Natural killer cell (primary cell): ENCODE data around the gene TDRD9. TPM values are rescaled to one million over a fixed set of nuclear protein-coding genes. Genes with fewer than 3 reads are reported as not detected.

Experiments used
- ATAC-seq, 3 donors: fragments of 150-1000 bp in 2 of 3; fragments of 200-7000 bp in 1 of 3; cut with Tn5 transposase; 1 replicate in 1 of 3; 2 replicates in 2 of 3; pipeline ENCODE4 v1.10.0; 2021; ENCODE audit warnings: mild to moderate bottlenecking in 2 of 3, moderate library complexity in 2 of 3
- DNase-seq, 2 donors: peaks; one replicate each; pipeline versions ENCODE4 v3.0.0 to v3.0.0-alpha.2; 2013 to 2021; ENCODE audit warnings: mixed read lengths in 1 of 2
- H3K27ac ChIP-seq: one replicate; pipeline ENCODE4 v1.5.1; 2013; ENCODE audit warnings: mild to moderate bottlenecking, low read length
- H3K27me3 ChIP-seq: one replicate; pipeline ENCODE4 v1.6.1; 2013; ENCODE audit warnings: low read length; ENCODE audit not compliant: control insufficient read depth, insufficient read depth
- H3K36me3 ChIP-seq: one replicate; pipeline ENCODE4 v1.6.1; 2013; ENCODE audit warnings: low read length; ENCODE audit not compliant: control insufficient read depth, insufficient read depth
- H3K4me1 ChIP-seq: one replicate; pipeline ENCODE4 v1.6.1; 2013; ENCODE audit warnings: low read length; ENCODE audit not compliant: control insufficient read depth, insufficient read depth
- H3K4me3 ChIP-seq: one replicate; pipeline ENCODE4 v1.5.1; 2013; ENCODE audit warnings: low read length
- H3K9me3 ChIP-seq: one replicate; pipeline ENCODE4 v1.6.1; 2013; ENCODE audit warnings: low read length; ENCODE audit not compliant: control insufficient read depth, insufficient read depth
- H3K27ac Mint-ChIP-seq, 2 donors: one replicate each; pipeline ENCODE4 v1.8.0; 2022; ENCODE audit warnings: mild to moderate bottlenecking in 2 of 2, mixed read lengths in 2 of 2, moderate library complexity in 1 of 2
- H3K27me3 Mint-ChIP-seq, 2 donors: one replicate each; pipeline ENCODE4 v1.8.0; 2022; ENCODE audit warnings: low read depth in 2 of 2, mixed read lengths in 2 of 2
- H3K36me3 Mint-ChIP-seq: one replicate; pipeline ENCODE4 v1.8.0; 2022; ENCODE audit warnings: mixed read lengths
- H3K4me1 Mint-ChIP-seq, 2 donors: one replicate each; pipeline ENCODE4 v1.8.0; 2022; ENCODE audit warnings: mixed read lengths in 2 of 2
- H3K4me3 Mint-ChIP-seq: one replicate; pipeline ENCODE4 v1.8.0; 2022; ENCODE audit warnings: mild to moderate bottlenecking, moderate library complexity, mixed read lengths
- H3K9me3 Mint-ChIP-seq, 2 donors: one replicate each; pipeline ENCODE4 v1.8.0; 2022; ENCODE audit warnings: mixed read lengths in 2 of 2
- CTCF ChIP-seq: fragments of 200-600 bp; IDR thresholded peaks from one replicate; pipeline ENCODE4 v1.8.0; 2022; ENCODE audit warnings: antibody characterized with exemption
- WGBS: methylation state at CpG from one replicate; pipeline ENCODE4 v1.1.7; 2013; ENCODE audit warnings: missing lambda C conversion rate; ENCODE audit not compliant: insufficient coverage; 5-methylcytosine and 5-hydroxymethylcytosine counted together
- intact Hi-C: fragments of 100-400 bp; cut with micrococcal nuclease; formaldehyde crosslinking; loops from one replicate; pipeline ENCODE4 v1.14.2; 2022
- total RNA-seq, 4 donors: library from RNA; stranded (reverse); fragments of 120-200 nt in 1 of 4; gene quantifications; one replicate each; pipeline versions ENCODE4 v1.2.3 to v1.2.4, GENCODE V29; 2013 to 2022

Gene TDRD9
- total RNA-seq, 3 donors from 2014 or later (not counting 1 experiment from before 2014, with no cell fraction given), result 0.75 to 2.2 (median 1.4) TPM

- no peak for ATAC-seq
Measured at GRCh38 chr14:104062281-104062680, 134.0 kb downstream of the TDRD9 start.

GRCh38 chr14:104064003-104064402, 135.7 kb downstream of the TDRD9 start:
- intact Hi-C loops, result no loop called here
- no peak overlapping the region for H3K4me3 ChIP-seq
- Mint-ChIP-seq H3K27me3 (peaks cover 8 to 26% of the 10 kb centered on the region in 2 donors), H3K36me3 (no peaks in the 10 kb centered on the region), H3K9me3 (no peaks in the 10 kb centered on the region), H3K4me1 (no peaks in the 10 kb centered on the region), H3K4me3 (no peak overlapping the region), H3K27ac (no peak overlapping the region)
- 91% methylated on average over 9 of the region's 10 CpGs for WGBS
- no peak overlapping the region for H3K27ac ChIP-seq
- no peaks in the 10 kb centered on the region for H3K36me3 ChIP-seq
- H3K27me3 ChIP-seq, result no peaks in the 10 kb centered on the region
- ATAC-seq (no peak), DNase-seq (no peak)
- no peaks in the 10 kb centered on the region for H3K4me1 ChIP-seq
- peaks cover 8% of the 10 kb centered on the region for H3K9me3 ChIP-seq
- TF ChIP-seq CTCF, result no peak

More at GRCh38 chr14:104062281-104062680, 134.0 kb downstream of the TDRD9 start:
- H3K36me3 ChIP-seq, result no peaks in the 10 kb centered on the region
- no peaks in the 10 kb centered on the region for H3K27me3 ChIP-seq
- Mint-ChIP-seq H3K9me3 (no peaks in the 10 kb centered on the region), H3K27me3 (peaks cover 13 to 26% of the 10 kb centered on the region in 2 donors), H3K4me1 (no peaks in the 10 kb centered on the region), H3K36me3 (no peaks in the 10 kb centered on the region), H3K4me3 (no peak overlapping the region), H3K27ac (no peak overlapping the region)
- no peak for DNase-seq
- H3K4me1 ChIP-seq, result no peaks in the 10 kb centered on the region
- TF ChIP-seq CTCF, result no peak
- no CpG with 5 or more reads among the region's 1 CpG for WGBS
- no peak overlapping the region for H3K27ac ChIP-seq
- intact Hi-C loops, result no loop called here
- no peak overlapping the region for H3K4me3 ChIP-seq
- H3K9me3 ChIP-seq, result peaks cover 8% of the 10 kb centered on the region

- Histone ChIP-seq H3K27ac (no peak overlapping the region), H3K4me1 (no peaks in the 10 kb centered on the region), H3K36me3 (no peaks in the 10 kb centered on the region), H3K4me3 (no peak overlapping the region), H3K27me3 (no peaks in the 10 kb centered on the region), H3K9me3 (peaks cover 8% of the 10 kb centered on the region)
- DNase-seq (no peak), ATAC-seq (no peak)
- no peaks in the 10 kb centered on the region for H3K9me3 Mint-ChIP-seq
- TF ChIP-seq CTCF, result no peak
- 83% methylated on average over 5 of the region's 5 CpGs for WGBS
- H3K4me3 Mint-ChIP-seq, result no peak overlapping the region
- no peak overlapping the region for H3K27ac Mint-ChIP-seq
- peaks cover 20 to 30% of the 10 kb centered on the region in 2 donors for H3K27me3 Mint-ChIP-seq
- H3K4me1 Mint-ChIP-seq, result no peaks in the 10 kb centered on the region
- intact Hi-C loops, result no loop called here
- H3K36me3 Mint-ChIP-seq, result no peaks in the 10 kb centered on the region
Measured at GRCh38 chr14:104066279-104066678, 138.0 kb downstream of the TDRD9 start.

GRCh38 chr14:104066719-104067295, 138.6 kb downstream of the TDRD9 start:
- no peaks in the 10 kb centered on the region for H3K9me3 Mint-ChIP-seq
- no peak overlapping the region for H3K4me3 Mint-ChIP-seq
- Histone ChIP-seq H3K4me1 (no peaks in the 10 kb centered on the region), H3K27me3 (no peaks in the 10 kb centered on the region), H3K27ac (no peak overlapping the region), H3K36me3 (no peaks in the 10 kb centered on the region), H3K4me3 (no peak overlapping the region), H3K9me3 (peaks cover 8% of the 10 kb centered on the region)
- no peak overlapping the region for H3K27ac Mint-ChIP-seq
- intact Hi-C loops, result no loop called here
- H3K36me3 Mint-ChIP-seq, result no peaks in the 10 kb centered on the region
- ATAC-seq (no peak), DNase-seq (no peak)
- no peak for TF ChIP-seq CTCF
- H3K27me3 Mint-ChIP-seq, result peaks cover 20 to 29% of the 10 kb centered on the region in 2 donors
- 82% methylated on average over 4 of the region's 4 CpGs for WGBS
- H3K4me1 Mint-ChIP-seq, result no peaks in the 10 kb centered on the region
